Sigmoid colon (tissue), 7 donors: ENCODE data around the gene ARHGAP42. TPM values are rescaled to one million over a fixed set of nuclear protein-coding genes. Genes with fewer than 3 reads are reported as not detected.
"Not testable (repeated sequence)": the region's sequence is repeated elsewhere in the genome, so short reads cannot be mapped to it uniquely, and the experiment has no call there.

ENCODE experiments used
- DNase-seq: peaks from one replicate; pipeline ENCODE4 v3.0.0-alpha.2; 2019
- H3K27ac ChIP-seq, 4 donors: fragments of 200-600 bp; sonication (generic); one replicate each; pipeline ENCODE4 v1.5.1; 2016 to 2019; ENCODE audit warnings: mild to moderate bottlenecking in 1 of 4
- H3K27me3 ChIP-seq, 3 donors: fragments of 200-600 bp; sonication (generic); one replicate each; pipeline ENCODE4 v1.5.1; 2019; ENCODE audit warnings: mild to moderate bottlenecking in 1 of 3
- H3K36me3 ChIP-seq, 4 donors: fragments of 200-600 bp; sonication (generic); one replicate each; pipeline ENCODE4 v1.5.1; 2016 to 2019
- H3K4me1 ChIP-seq, 4 donors: fragments of 200-600 bp; sonication (generic); one replicate each; pipeline ENCODE4 v1.5.1; 2017 to 2019
- H3K4me3 ChIP-seq, 4 donors: fragments of 200-600 bp; sonication (generic); one replicate each; pipeline ENCODE4 v1.5.1; 2017 to 2019; ENCODE audit warnings: mild to moderate bottlenecking in 2 of 4, moderate library complexity in 1 of 4
- H3K9me3 ChIP-seq, 4 donors: fragments of 200-600 bp in 3 of 4; sonication (generic) in 3 of 4; one replicate each; pipeline versions ENCODE4 v1.5.1 to v1.6.1; 2013 to 2019
- CTCF ChIP-seq, 4 experiments: fragments of 450-650 bp in 3 of 4; fragments of 200-600 bp in 1 of 4; IDR thresholded peaks; one replicate each; pipeline ENCODE4 v1.5.1; 2016 to 2019; ENCODE audit warnings: antibody characterized with exemption in 4 of 4, mild to moderate bottlenecking in 3 of 4, moderate library complexity in 2 of 4
- EP300 ChIP-seq, 4 donors: sonication (generic); formaldehyde crosslinking; IDR thresholded peaks; one replicate each; pipeline ENCODE4 v1.6.1; 2017; ENCODE audit warnings: antibody characterized with exemption in 4 of 4
- POLR2A ChIP-seq, 2 donors: fragments of 450-650 bp; IDR thresholded peaks; one replicate each; pipeline ENCODE4 v1.6.1; 2016; ENCODE audit warnings: antibody characterized with exemption in 2 of 2, mild to moderate bottlenecking in 2 of 2, moderate library complexity in 2 of 2
- POLR2AphosphoS5 ChIP-seq, 4 donors: sonication (generic); formaldehyde crosslinking; IDR thresholded peaks; one replicate each; pipeline ENCODE4 v1.6.1; 2017; ENCODE audit warnings: antibody characterized with exemption in 4 of 4
- WGBS, 2 donors: extraction: QIAGEN DNeasy Blood & Tissue Kit; methylation state at CpG; one replicate each; pipeline ENCODE4 v1.1.7; 2013; 5-methylcytosine and 5-hydroxymethylcytosine counted together
- intact Hi-C: fragments of 100-400 bp; cut with DNase I; formaldehyde crosslinking; loops from one replicate; pipeline ENCODE4 v1.15.1; 2023
- polyA plus RNA-seq, 3 donors: library from polyadenylated mRNA; stranded (reverse); fragments of 200-250 nt; gene quantifications; one replicate each; pipeline ENCODE4 v1.2.3, GENCODE V29; 2013
- total RNA-seq, 4 donors: library from RNA; depleted of rRNA; stranded (reverse); fragments of >200 nt; gene quantifications; one replicate each; pipeline ENCODE4 v1.1.0, GENCODE V29; 2016
- donor health status: healthy with polysubstance abuse.
- donor health status: Bipolar disorder and iron deficiency.
- donor health status: healthy.

Gene ARHGAP42
- total and polyA plus RNA-seq, 7 donors, result 4.2 to 16.9 (median 6.4) TPM

GRCh38 chr11:100740440-100740839, 53.4 kb downstream of the ARHGAP42 start:
- Histone ChIP-seq H3K27me3 (no peaks in the 10 kb centered on the region), H3K27ac (peak overlapping the region in 1 of 4 donors; percentile 5), H3K9me3 (no peaks in the 10 kb centered on the region), H3K4me1 (peaks cover 0 to 33% (median 10%) of the 10 kb centered on the region in 4 donors), H3K4me3 (no peak overlapping the region), H3K36me3 (no peaks in the 10 kb centered on the region)
- WGBS, 2 donors, result 35 to 58% methylated on average over 2 of the region's 2 CpGs
- no peak for TF ChIP-seq CTCF (IDR thresholded peaks at IDR 0.05)
- TF ChIP-seq POLR2A (IDR thresholded peaks at IDR 0.05), result no peak
- TF ChIP-seq EP300 (IDR thresholded peaks at IDR 0.05), result no peak
- no peak for TF ChIP-seq POLR2AphosphoS5 (IDR thresholded peaks at IDR 0.05)
- DNase-seq, result no peak
- intact Hi-C loops, result no loop called here

- 87 to 90% methylated on average over 5 of the region's 5 CpGs for WGBS, 2 donors
These were observed 55.0 kb downstream of the ARHGAP42 start for GRCh38 chr11:100741866-100742625.

GRCh38 chr11:100746448-100746847, 59.4 kb downstream of the ARHGAP42 start:
- Histone ChIP-seq H3K4me3 (no peak overlapping the region), H3K27ac (no peak overlapping the region), H3K36me3 (no peaks in the 10 kb centered on the region), H3K4me1 (no peaks in the 10 kb centered on the region), H3K27me3 (no peaks in the 10 kb centered on the region), H3K9me3 (peaks cover 4 to 9% (median 6%) of the 10 kb centered on the region in 4 donors)
- intact Hi-C loops, result no loop called here
- TF ChIP-seq CTCF (IDR thresholded peaks at IDR 0.05) (no peak), POLR2AphosphoS5 (IDR thresholded peaks at IDR 0.05) (no peak), EP300 (IDR thresholded peaks at IDR 0.05) (no peak), POLR2A (IDR thresholded peaks at IDR 0.05) (no peak)
- DNase-seq, result no peak
- WGBS, 2 donors, result 92 to 96% methylated on average over 6 of the region's 6 CpGs

More at GRCh38 chr11:100741866-100742625, 55.0 kb downstream of the ARHGAP42 start:
- Histone ChIP-seq H3K4me1 (peaks cover 0 to 33% (median 10%) of the 10 kb centered on the region in 4 donors), H3K27me3 (no peaks in the 10 kb centered on the region), H3K36me3 (no peaks in the 10 kb centered on the region), H3K4me3 (no peak overlapping the region), H3K27ac (no peak overlapping the region), H3K9me3 (no peaks in the 10 kb centered on the region)
- intact Hi-C loops, result no loop called here
- TF ChIP-seq CTCF (IDR thresholded peaks at IDR 0.05), result no peak
- TF ChIP-seq POLR2AphosphoS5 (IDR thresholded peaks at IDR 0.05), result no peak
- no peak for TF ChIP-seq EP300 (IDR thresholded peaks at IDR 0.05)
- TF ChIP-seq POLR2A (IDR thresholded peaks at IDR 0.05), result no peak
- no peak for DNase-seq

- WGBS, 2 donors, result 85 to 90% methylated on average over 4 of the region's 4 CpGs
These were observed 61.1 kb downstream of the ARHGAP42 start for GRCh38 chr11:100748153-100748552.

GRCh38 chr11:100749887-100750565, 62.9 kb downstream of the ARHGAP42 start:
- H3K9me3 ChIP-seq, DNase-seq, H3K36me3 ChIP-seq, intact Hi-C loops, H3K27ac ChIP-seq, H3K4me3 ChIP-seq, H3K27me3 ChIP-seq, H3K4me1 ChIP-seq: not testable (repeated sequence)
- 95% methylated on average over 10 of the region's 10 CpGs for WGBS, 2 donors

More at GRCh38 chr11:100748153-100748552, 61.1 kb downstream of the ARHGAP42 start:
- TF ChIP-seq EP300 (IDR thresholded peaks at IDR 0.05) (no peak), POLR2AphosphoS5 (IDR thresholded peaks at IDR 0.05) (no peak), CTCF (IDR thresholded peaks at IDR 0.05) (no peak), POLR2A (IDR thresholded peaks at IDR 0.05) (no peak)
- Histone ChIP-seq H3K27me3 (no peaks in the 10 kb centered on the region), H3K9me3 (peaks cover 4 to 9% (median 6%) of the 10 kb centered on the region in 4 donors), H3K36me3 (no peaks in the 10 kb centered on the region), H3K27ac (no peak overlapping the region), H3K4me1 (no peaks in the 10 kb centered on the region), H3K4me3 (no peak overlapping the region)
- intact Hi-C loops, result no loop called here
- DNase-seq, result no peak

- H3K4me1 ChIP-seq, intact Hi-C loops, H3K27ac ChIP-seq, H3K9me3 ChIP-seq, H3K27me3 ChIP-seq, H3K4me3 ChIP-seq, DNase-seq, H3K36me3 ChIP-seq: not testable (repeated sequence)
- 94 to 96% methylated on average over 7 of the region's 7 CpGs for WGBS, 2 donors
These were observed 63.4 kb downstream of the ARHGAP42 start for GRCh38 chr11:100750566-100750891.
